G401.6 (cell line): Measurements from ENCODE around the gene TNS3.

Experiments used
- FAIRE-seq: peaks from 2 replicates; lab custom pipeline; 2012; peaks lifted over from hg19 to GRCh38; lab: Jason Lieb, UNC

TNS3 gene

DNA sequence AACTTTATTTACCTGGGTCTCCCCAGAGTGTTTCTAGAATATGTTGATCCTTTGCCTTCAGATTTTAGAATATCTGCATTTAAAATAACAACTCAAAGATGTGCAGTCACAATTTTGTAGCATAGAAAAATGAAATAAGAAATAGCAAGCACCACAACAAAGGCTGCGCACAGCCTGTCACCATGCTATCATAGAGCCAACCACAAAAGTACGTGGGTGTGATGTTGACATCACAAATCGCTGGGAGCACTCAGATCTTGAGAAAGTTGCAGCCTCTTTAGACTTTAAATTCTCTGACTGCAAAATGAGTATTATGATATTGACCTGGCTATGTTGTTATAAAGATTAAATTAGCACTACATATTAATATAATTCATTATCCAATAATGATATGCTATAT lies 177.9 kb downstream of the TNS3 start:
- no peak for FAIRE-seq

DNA sequence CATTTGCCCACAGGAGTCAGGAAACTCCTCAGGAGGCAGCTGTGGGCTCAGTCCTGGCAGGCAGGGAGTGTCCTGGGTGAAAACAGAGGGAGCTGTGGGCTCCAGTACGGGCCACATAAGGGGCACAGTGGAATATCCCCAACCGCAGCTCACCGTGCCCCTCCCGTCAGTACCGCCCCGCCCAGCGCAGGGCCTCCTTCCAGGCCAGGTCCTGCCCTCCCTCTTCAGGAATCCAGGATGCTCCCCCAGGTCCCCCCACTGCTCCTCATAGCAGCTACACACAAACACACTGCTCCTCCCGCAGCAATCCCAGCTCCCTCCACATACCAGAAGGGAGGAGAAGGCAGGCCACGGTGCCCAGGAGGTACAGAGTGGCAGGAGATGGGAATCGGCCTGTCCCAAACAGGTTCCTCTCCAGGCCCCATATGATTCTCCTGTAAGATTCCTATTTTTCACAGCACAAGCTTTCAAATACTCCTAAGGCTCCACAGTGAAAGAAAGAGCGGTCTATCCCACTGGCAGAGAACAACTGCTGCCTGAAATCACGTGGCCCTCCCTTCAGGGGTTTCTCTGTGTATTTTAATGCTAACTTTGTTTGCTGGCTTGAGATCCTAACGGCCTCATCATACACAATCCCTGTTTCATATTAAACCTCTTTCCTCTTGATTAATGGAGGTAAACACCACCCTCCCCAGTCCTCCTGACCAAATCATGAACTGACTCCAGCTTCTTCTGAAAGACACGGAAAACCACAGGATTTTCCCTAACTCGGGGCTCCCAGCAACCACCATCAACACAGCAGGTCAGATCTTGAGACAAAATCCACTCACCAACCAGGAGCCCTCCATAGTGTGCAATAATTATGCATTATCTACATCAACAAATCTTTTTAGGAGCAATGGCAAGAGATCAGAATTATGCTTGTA lies 178.7 kb downstream of the TNS3 start:
- no peak for FAIRE-seq

DNA sequence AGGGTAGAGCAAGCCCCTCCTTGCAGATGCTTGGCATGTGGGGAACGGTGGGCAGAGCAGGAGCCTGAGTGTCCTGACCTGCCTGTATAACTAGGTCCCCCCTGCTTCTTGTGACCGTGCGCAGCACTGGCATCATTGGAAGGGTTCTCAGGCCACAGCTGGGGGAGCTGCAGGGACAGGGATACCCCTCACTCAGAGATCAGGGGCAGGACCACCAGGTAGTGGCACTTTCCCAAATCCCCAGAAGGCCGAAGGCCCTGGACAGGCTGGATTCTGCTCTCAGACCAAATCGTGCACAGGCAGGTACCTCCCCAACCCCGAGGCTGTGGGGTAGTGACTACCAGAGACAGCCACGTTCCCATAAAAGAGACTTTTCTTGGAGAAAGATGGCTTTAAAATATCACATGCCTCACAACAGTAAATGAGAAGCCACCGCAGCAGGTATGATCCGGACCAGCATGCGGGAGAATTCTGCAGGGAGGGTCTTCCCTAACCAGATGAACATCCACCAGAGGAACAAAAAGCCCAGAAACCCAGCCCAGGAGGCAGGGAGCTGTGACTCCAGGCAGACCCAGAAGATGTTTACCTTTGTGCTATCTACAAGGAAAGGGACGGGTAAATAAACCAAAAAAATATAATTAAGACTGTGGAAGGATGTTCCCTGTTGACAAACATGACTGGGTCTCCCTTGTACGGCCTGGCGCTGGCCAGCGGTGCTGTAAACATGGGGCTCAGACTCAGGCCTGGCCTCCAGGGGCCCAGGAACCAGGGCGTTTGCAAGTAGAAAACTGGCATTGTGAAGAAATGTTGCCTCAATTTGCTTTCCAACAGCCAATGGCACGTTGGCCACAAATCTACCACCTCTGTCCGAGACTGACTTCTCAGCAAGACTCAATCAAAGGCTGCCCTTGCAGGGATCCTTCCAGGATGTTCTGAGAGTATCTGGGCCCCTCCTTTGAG lies 180.0 kb downstream of the TNS3 start:
- FAIRE-seq: no peak

DNA sequence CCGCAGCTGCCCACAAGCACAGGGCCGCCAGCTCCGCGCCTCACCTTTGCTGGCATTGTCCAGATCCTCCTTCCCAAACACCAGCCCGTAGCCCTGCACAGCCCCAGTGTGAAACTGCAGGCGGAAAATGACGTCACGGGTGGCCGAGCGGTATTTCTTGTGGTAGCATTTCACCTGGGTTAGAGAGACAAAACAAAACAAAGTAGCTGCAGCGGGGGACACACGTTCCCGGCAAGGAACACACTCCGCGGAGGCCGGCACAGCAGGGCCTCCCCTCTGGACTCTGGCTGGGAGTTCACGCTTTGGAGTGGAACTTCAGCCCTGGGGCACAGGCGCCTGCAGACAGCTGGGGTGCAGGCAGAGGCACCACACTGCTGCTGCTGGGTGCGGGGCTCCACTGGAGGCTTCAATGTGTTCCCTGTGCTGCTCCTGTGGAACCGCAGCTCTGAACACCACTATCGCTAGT lies 181.1 kb downstream of the TNS3 start:
- no peak for FAIRE-seq

DNA sequence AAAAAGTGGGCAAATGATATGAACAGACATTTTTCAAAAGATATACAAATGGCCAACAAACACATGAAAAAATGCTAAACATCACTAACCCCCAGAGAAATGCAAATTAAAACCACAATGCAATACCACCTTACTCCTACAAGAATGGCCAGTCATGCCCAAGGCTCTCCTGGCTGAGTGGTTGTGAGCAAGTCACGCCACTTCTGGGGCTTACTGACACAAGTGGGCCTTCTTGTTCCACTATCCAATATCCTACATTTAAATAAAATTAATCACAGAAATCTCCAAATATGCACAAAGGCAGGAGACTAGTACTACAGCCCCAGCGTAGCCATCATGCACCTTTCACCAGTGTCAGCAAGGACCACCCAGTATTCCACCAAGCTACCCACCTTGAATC lies 181.9 kb downstream of the TNS3 start:
- no peak for FAIRE-seq

DNA sequence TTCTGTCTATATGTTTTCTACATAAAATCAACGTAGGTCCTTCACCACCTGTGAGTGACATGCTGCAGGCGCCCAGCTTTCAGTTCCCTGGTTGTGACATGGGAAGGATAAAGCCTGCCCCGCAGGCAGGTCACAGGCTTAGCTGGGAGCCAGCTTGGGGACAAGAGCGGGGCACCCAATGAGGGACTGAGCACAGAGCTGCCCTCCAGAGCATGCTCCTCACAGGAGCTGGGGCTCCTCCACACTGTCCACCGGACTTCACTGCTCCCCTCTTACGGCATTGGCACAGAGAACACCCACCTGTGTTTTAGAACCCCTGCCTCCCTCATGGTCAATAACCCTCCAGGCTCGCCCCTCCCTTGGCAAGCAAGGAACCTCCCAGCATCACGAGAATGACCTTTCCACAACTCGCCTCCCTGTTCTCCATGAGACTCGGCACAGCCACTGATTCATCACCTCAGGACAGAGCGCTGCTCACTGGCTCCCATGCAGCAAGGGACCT lies 187.1 kb downstream of the TNS3 start:
- no peak for FAIRE-seq

DNA sequence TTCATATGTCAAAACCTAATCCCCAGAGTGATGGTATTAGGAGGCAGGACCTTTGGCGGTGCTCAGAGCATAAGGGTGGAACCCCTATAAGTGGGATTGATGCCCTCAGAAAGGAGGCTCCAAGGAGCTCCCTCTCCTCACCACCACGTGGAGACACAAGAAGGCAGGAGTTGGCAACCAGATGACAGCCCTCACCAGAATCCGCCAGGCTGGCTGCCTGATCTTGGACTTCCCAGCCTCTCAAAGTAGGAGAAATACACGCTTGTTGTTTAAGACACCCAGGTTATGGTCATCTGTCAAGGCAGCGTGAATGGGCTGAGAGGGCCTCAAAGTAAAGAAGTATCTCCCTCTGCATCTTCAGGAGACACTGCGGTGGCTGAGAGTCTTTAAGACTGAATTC lies 187.7 kb downstream of the TNS3 start:
- FAIRE-seq: no peak

DNA sequence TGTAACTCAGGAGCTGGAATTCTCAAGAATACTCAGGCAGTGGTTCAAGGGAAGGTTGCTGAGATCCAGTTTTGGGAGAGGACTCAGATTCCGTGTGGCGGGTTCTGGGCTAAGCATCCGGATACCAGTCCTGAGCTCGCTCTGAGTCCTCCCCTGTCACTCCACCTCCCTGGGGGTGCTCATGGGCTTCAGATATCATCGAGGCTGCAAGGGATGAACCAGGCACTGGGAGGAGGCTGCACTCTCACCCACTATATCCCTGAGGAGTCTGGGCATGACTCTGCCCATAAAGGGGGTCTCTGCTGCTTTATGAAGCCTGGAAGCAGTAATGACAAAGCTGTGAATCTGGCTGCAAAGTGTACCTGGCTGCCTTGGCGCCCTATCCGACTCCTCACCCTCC lies 188.5 kb downstream of the TNS3 start:
- no peak for FAIRE-seq

DNA sequence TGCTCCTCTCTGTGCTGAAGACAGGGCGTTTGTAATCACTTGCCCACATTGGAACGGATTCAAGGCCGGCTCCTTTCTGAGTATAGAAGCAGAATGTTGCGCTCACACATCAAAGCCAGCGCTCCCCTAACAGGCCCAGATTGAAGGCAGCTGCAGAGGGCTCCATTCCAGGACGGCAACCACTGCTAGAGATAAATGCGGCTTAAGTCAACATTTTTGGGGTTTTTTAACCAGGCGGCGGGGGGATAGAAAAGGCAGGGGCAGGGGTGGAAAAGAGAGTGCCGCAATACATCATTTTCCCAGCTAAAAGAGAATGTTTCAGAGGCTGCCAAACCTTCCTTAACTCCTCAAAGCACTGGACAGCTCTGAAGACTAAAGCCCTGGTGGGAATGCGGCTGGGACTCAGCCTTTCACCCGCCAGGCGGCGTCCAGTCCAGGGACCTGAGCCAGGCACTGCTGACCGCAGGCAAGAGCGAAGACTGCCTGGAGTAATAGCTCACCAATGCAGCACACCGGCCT lies 189.6 kb downstream of the TNS3 start:
- FAIRE-seq: no peak

DNA sequence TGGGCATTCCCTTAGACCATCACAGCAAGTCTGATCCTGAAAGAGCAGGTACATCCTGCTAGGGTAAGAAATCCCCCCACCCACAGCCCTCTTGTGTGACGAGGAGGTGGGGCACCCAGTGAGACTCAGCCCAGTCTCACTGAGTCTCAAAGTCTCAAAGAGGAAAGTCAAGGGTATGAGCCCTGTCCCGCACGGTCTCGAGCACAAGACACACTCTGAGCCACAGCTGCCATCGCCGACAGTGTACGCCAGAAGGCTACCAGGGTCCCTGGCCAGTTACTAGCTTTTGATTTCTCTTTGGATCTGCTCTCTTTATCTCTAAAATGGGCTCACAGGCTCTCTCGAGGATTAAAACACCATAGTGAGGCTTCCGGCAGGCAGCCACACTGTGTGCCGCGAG lies 190.2 kb downstream of the TNS3 start:
- FAIRE-seq: no peak

DNA sequence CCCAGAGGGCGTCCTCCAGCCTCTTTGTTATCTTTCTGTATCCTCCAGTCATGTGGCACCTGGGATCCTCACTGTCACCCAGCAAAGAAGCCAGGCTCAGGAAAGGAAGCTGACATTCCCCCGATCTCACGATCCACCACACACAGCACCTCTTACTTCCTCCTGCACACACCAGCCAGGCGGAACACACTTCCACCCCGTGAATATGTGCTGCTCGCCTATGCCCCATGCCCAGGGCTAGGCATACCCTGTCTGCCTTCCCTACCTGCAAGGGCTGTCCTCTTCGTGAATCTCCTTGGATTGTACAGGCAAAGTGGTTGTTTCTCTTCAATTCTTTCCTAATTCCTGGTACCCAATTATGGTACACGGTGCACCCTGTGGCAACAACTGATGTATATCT lies 191.0 kb downstream of the TNS3 start:
- no peak for FAIRE-seq

DNA sequence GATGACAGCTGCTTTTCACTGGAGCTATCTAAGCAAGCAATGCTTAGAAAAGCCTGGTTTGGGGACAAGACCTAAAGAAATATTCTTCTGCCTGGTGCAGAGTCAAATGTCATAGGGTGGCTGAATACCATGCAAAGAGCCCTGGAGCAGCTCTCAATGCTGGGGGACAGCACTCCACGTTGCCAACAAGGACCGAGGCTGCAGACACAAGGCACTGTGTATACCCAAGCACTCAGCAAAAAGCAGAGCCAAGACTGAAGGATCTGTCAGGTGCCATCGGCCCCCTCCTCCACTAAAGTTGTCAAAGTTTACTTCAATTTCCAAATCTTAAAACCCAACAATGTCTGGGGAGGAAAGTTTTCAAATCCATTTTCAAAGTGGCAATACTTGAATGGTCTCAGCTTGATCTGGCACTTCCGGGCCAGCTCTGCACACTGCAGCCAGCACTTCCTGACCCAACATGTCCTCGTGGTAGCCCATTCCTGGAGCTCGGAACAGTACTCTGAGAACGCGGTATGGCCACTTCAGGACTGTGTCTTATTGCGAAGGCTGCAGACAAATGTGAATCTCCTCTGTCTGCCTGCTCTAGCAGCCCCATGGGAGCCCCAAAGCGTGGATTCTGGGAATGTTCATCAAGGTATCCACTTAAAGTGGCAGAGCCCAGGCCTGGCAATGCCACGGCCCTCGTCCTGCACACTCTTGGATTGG lies 191.8 kb downstream of the TNS3 start:
- FAIRE-seq: no peak

DNA sequence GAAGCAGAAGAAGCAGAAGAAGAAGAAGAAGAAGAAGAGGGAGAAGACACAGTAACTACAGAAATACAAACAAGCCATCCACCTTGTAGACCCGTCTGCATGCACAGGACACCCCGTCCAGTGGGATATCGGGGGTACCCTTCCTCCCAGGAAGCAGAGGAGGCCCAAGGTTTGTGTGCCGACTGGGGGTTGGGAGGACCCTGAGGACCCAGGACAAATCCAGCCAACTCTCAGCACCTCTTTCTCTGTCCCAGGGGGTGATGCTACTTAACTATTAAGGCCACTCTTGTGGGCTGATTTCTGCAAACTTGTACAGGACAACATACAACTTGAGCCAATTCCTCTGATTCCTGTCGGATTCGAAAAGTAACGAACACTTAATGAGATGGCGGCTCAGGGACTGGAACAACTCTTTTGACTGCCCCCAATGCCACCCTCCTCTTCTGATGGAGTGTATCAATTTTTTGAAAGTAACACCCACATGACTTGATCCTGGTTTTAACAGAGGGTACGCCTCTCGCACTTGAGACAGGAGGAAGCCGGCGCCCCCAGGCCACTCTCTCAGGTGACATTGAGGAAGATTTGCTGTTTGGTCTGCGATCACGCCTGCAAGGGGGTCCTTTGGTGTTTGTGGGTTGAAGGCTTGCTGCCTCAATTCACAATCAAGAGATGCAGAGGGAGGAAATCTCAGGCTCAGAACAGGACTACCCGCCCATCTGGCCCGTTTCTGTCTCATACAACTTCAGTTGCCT lies 192.6 kb downstream of the TNS3 start:
- no peak for FAIRE-seq

DNA sequence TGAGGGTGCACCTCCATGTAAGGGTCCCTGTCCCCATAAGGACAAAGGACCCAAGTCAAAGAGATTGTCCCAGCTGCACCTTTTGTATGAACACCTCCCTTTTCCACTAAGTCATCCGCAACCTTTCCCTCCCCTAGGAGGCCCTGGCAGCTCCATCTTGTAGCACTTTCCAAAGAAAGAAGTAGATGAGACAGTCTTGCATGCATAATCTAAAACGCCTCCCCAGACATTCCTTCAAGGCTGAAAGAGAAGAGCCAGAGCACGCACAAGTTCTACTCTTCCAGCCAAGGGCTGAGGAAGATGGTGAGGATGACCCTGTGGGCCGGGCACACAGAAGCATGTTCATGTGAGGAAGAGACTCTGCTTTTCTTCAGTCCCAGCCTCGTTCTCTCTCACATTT lies 194.4 kb downstream of the TNS3 start:
- no peak for FAIRE-seq

DNA sequence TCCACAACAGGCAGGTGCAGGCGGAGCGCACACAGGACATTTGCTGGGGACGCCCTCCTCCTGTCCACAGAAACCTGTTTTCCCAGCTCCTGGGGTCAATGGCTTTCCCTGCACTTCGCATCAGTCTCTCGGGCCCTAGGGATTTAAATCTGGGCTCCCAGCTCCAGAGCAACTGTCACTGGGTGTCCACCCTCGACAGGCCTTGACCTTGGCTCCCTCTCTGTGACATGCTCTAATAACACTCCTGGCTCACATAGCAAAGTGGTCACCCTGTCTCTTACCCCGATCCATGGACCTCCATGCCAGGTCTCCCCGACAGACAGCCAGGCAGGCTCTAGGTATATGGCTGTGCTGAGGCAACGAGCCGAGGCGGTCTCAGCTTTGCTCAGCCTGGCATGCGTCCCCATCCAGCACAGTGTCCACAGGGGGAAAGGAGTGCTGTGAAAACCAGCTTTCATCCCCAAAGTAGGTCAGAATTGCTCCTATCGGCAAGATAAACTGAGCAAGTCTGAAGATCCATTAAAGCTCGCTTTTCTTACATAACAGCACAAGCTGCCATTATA lies 195.6 kb downstream of the TNS3 start:
- FAIRE-seq: no peak

DNA sequence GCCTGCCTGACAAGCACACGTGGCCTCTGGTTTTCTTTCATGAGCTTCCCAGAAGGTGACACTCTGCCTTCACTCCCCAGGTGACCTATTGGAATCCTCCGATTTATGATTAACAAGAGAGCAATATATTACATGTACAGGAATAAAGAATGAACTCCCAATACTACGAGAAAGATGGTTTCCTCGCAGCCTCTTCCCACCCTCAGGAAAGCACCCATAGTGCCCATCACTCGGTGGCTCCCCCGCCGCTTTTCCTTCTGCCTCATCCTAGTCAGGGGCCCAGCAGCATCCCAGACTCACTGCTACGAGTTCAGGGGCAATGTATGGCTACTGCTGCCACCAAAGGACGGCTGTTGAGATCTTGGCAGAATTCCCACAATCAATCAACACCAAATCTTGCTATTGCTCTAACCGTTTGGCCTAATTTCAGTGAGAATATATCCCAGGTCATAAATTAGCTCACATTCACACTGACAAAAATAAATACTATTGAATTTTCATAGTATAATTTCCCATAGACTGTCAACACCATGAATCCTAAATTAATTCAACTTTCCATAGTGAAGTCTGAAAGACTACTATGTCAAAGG lies 196.3 kb downstream of the TNS3 start:
- no peak for FAIRE-seq

DNA sequence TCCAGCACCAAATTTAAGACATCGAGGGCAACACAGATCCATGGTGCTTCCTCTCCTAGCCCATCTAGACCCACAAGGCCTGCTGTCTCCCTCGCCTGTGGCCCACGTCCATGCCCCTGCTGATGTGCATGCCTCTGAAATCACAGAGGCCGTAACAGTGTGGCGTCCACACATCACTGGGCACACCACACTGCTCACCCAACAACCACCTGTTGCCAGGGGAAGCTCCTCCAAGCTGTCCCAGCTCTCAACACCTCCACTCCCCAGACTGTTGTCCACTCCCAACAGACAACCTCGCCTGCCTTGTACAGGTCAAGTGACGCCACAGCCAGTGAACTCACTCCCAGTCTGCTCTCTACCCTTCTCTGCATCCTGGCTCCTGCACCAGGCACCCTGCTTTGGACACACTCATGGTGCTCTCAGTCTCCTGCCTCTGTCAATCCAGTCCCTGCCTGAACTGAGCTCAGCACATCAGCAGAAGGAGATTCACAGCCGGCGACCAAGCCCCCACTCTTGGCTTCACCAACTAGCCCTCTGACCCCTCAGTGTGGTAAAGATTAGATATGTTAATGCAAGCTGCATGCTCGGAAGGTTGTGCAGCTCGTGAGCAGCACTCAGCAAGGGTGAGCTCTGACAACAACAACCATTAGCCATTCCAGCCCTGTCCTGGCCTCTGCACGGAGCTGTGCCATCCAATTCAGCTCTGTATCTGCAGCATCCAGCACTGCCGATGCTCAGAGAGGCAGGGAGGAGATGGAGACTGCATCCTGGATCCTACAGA lies 197.0 kb downstream of the TNS3 start:
- FAIRE-seq: no peak

DNA sequence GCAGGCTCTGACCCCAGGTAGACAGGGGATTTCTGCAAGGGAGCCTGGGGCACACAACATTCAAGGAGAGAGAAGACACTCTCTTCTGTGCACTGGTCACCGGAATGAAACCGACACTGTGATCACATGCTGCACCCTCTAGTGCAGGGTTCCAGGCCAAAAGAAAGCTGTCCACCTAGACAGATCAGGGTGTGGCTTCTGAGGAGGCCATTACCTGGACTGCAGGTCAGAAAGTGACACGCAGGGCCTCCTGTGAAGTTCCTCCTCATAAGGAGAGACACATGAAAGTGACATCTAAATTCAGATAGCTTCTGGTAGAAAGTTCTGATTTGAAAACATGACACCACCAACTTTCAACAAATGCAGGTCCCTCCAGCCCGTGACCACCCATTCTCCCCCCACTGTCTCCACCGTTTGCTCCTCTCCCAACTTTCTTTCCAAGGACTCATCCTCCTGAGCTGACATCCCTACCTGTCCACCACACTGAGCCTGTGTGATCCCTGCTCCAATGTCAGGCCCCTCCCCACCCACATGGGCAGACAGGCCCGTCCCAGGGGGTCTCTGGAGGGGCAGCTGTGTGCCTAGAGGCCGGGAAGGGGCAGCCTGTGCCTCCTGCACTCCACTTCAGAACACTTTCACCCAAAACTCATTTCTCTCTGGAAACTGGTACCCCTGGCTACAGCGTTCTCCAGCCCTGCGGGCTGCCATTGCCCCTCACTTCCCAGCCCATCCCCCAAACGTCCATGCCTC lies 198.0 kb downstream of the TNS3 start:
- no peak for FAIRE-seq

DNA sequence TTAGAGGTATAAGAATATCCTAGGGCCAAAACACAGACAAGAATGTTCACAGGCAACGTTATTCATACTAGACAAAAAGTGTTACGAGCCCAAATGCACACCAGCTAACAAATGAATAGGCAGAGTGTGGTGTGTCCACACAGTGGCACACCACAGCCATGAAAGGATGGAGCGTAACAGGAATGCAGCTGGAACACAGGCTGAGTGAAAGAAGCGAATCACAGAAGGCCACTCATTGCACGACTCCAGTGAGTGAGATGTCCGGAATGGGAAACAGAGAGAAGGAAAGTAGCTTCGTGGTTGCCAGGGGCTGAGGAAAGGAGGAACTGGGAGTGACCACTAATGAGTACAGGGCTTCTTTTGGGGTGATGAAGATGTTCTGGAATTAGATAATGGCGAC lies 198.8 kb downstream of the TNS3 start:
- FAIRE-seq: no peak
